Measurements from ENCODE around the gene PRKN.

Gene PRKN

DNA sequence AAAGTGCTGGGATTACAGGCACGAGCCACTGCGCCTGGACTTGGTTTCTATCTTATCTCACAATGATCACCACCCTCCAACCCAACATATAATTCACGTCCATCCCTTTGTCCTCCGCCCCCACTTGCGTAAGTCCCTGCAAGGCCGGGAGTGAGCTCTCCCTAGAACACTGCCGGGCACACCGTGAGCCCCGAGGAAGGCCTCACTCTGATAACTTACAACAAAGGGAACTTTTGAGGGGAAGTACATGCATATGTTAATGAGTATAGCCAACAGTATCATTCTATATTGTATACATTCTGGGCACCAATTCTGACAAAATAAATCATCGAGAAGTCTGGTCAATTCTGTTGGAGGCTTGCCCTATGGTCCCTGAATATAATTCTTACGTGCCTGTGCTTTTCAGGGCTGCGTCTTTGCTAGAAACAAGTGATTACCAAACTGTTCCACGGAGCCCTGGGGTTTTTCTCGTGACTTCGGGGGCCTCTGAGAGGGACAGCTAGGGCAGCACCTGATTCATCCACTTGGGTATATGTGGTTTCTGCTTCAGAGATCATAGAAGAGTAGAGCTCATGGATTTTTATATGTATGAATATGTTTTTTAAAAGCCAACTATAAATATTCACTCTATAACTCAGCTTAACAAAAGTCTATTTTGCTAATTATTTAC lies 983.9 kb downstream of the PRKN start:
- DNase-seq = no peak

DNA sequence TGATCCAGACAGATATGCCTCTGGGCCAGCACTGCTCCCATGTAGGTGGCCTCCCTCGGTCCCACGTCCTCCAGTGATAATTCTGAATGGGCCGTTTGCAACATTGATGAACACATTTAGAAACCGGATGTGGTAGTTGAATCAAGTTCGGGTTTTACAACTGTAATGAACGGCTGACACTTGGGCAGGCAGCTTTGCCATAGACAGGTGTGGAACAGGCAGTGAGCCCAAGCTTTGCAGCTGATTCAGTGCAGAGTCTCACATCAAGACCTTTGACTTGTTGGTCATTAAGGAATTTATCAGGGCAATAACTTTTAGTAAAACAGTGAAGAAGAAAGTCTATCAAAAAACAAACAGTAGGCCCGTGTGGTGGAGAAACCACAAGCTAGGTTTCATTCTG lies 987.1 kb downstream of the PRKN start:
- DNase-seq = no peak

- DNase-seq = no peak
These were observed 990.7 kb downstream of the PRKN start for GRCh38 chr6:161736781-161737292.

DNA sequence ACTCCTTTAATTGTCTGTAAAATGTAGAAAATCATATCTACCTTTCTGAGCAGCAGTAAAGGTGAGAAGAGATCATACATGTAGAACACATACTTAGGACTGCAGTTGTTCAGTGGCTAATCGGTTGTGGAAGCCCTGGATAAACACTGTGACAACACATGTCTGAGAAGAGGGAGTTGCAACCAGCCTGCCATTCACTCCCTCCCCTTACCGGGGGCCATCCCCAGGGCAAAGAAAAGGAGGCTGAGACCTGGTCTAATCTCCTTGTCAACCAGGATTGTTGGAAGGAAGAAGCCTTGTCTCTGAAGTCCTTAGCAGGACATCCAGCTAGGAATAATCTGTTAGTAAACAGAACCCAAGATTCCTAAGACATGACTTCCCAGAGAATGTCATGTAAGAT lies 991.2 kb downstream of the PRKN start:
- no peak for DNase-seq

DNA sequence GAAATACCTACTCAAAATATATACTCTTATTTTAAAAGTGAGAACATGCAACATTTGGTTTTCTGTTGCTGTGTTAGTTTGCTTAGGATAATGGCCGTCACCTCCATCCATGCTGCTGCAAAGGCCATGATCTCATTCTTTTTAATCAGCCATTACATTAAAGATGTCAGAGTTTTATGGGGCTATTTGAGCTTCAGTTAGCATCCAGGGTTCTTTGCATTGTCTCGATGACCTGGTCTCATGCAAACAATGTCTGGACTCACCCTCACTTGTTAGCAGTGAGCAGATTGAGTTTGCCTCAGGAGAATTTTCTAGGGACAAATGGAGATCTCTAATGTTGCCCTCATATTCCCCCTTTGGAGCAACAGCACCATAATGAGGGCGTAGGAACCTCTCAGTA lies 995.0 kb downstream of the PRKN start:
- no peak for DNase-seq

DNA sequence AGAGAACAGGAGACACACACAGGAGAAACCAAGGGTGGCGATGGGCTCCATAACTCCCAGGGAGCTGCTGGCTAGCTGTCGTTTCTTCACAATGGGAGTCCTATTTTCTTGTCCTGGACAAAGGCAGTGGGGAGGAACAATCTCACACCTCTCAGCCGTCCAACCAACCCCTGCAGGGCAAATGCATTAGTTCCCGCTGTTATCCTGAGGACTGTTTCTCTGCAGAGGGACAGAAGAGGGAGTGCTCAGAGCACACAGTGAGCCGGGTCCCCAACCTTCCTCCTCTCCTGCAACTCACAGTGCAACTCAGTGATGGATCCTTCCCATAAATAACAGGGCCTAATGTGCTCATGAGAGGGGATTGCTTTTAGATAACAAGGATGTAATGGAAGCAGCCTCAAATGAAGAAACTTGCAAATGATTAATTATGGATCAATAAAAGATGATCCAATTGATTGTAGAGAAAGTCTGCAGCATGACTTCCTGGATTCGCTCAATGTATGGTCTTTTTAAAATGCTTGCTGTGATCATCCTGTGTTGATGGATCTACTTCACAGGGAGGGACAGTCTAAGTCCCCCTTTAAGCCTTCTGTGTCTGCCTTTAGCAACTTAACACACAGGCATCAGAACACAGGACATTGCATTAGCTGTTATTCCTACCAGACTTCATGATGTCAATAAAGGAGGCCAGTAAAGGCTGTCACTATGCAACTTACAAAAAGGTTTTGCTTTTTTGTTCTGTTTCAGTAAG lies 1000.3 kb downstream of the PRKN start:
- DNase-seq = no peak

DNA sequence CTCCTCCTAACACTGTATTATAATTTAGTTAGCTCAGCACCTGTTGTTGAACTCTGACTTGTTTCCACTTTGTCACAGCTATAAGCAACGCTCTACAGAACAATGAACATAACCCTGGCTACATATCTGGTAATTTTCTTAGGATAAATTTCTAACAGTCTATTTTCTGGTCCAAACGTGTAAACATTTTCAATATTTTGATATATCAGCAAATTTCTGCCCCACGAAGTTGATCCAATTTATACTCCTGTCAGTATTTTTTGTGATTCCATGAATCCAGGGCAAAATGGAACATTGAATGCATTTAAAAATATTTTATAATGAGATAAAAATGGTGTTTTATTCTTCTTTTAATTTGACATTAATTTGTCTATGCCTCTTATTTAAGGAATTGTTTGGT lies 1005.2 kb downstream of the PRKN start:
- DNase-seq = no peak

GRCh38 chr6:161721511-161721910 lies 1006.1 kb downstream of the PRKN start:
- DNase-seq = no peak

DNA sequence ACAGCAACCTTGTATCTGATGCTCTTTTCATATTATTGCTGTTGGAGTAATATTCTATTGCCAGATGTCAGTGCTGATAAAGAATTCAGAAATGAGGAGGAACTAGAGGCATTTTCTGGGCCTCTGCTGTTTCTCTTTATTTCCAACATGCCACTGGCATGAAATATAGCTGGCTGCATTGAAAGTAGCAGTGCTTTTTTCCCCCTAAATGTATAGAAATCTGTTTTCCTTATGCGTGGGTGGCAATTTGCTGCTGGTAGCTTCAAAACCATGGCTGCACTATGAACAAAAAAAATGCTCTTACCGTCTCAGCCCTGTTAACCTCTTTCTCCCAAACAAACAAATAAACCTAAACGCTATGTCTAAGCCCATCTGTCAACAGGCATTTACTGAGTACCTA lies 1011.4 kb downstream of the PRKN start:
- no peak for DNase-seq

GRCh38 chr6:161711938-161712337 lies 1015.6 kb downstream of the PRKN start:
- no peak for DNase-seq

DNA sequence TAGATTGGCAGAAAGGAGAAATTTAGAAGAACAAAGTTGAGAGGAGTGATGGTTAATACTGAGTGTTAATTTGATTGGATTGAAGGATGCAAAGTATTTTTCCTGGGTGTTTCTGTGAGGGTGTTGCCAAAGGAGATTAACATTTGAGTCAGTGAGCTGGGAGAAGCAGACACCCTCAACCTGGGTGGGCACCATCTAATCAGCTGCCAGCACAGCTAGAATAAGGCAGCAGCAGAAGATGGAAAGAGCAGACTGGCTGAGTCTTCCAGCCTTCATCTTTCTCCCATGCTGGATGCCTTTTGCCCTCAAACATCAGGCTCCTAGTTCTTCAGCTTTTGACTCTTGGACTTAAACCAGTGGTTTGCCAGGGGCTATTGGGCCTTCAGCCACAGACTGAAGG lies 1016.1 kb downstream of the PRKN start:
- no peak for DNase-seq

DNA sequence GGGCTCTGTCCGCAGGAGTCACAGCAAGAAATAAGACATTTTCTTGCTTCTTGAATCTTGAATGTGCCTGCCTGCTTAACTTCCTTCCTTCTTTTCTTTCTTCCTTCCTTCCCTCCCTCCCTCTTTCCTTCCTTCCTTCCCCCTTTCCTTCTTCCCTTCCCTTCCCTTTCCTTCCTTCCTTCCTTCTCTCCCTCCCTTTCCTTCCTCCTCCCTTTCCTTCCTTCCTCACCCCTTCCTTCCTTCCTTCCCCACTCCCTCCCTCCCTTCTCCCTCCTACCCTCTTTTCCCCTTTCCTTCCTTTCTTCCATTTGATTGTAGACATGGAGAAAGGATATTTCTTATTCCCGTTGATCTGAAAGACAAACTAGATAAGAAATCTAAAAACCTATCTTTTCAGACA lies 1016.9 kb downstream of the PRKN start:
- DNase-seq = no peak

- no peak for DNase-seq
These were observed 1026.5 kb downstream of the PRKN start for GRCh38 chr6:161701056-161701455.

DNA sequence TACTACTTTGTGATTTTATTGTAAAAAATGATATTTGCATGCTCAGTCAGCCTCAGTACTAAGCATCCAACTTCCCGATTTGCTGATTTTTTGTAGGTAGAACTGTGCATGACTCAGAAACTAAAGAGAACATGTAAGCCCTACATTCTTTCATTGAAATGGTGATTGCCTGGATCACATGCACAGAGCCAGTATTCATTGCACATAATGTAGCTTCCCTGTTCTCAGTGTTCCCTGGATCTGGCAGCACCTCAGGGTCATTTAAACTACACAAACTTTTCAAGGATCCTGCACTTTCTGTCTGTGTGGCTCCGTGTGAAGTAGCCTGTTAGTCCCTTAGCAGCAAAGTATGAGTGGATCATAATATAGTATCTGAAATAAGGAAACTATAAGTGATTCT lies 1030.8 kb downstream of the PRKN start:
- DNase-seq = no peak

GRCh38 chr6:161694995-161695394 lies 1032.6 kb downstream of the PRKN start:
- DNase-seq = no peak

DNA sequence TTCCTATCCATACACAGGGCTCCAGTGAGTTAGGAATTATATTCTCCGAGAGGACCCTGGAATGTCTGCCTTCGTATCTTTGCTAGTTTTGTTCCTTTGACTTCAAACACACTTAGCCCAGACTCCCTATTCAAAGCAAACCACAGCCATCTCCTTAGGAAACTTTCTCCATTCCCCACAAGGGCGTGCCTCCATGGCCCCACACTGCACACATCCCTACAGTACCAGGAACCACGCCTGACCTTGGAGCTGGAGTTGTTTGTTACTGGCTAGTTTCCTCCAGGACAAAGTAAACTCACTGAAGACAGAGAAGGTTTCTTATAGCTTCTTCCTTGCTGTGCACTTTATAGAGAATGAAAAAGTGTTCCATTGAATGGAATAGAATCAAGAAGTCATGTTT lies 1040.9 kb downstream of the PRKN start:
- DNase-seq = no peak

DNA sequence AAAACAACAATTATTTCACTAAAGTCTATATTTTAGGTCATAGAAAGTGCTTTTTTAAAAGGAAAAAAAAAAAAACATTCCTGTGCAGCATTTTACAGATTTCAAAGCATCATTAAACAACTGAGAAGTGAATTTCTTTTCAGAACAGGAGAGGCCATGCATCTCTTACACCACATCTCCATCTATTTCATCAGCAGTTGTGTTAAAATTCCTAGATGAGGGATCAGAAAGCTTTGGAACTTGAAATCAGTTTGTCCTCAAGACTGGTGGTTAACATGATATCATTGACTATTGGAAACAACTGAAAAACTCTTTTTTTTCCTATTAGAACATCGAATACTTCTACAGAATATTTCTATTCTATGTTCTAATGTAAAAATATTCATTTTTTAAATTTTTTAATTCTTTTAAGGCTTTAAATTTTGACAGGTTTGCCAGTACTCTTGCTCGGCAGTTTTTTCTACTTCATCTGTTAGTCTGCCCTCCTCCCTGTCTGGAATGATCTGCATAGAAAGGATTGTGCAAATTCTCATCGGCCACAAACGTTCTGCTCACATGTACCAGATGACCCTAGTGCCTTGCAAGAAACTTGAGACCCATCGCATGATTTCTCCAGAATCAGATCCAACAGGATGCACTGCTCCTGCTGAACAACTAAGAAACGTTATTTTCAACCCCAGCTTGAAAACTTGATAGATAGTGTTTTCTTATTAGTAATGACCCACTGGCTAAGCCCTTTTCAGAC lies 1042.7 kb downstream of the PRKN start:
- no peak for DNase-seq

DNA sequence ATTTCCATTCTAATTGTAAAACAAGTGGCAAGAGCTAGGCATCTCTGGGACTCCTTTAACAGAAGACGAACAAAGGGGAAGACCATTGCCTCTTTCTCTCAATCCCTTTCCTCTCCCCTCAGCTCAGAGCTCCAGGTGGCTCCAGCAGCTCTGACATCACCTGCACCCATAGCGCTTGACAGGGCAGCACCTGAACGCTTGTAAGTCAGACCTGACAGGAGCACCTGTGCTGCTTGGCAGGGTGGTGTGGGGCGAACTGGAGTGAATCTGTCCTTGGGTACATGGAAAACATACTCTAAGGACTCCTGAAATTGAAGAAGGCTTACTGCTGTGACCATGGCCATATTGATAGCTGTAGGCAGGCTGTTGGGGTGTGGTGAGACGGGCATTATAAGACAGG lies 1044.2 kb downstream of the PRKN start:
- no peak for DNase-seq

DNA sequence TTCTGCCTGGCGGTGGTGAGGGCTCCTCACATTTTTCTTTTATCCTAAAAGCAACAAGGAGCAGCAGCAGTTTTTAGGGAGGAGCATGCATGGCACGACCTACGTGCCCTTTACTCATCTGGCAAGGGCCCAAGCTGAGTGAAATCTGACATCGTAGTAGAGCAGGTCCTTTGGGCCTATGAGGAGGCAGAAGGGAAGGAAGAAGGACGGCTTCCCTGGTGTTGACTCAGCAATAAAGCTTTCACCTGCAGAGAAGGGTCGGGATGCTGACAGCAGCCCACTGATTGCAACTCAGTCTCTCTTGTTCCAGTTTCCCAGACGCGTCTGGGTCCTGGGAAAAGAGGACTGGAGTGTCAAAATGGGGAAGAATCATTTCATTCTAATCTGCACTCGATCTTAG lies 1044.6 kb downstream of the PRKN start:
- no peak for DNase-seq

GRCh38 chr6:161679980-161680538 lies 1047.5 kb downstream of the PRKN start:
- no peak for DNase-seq

DNA sequence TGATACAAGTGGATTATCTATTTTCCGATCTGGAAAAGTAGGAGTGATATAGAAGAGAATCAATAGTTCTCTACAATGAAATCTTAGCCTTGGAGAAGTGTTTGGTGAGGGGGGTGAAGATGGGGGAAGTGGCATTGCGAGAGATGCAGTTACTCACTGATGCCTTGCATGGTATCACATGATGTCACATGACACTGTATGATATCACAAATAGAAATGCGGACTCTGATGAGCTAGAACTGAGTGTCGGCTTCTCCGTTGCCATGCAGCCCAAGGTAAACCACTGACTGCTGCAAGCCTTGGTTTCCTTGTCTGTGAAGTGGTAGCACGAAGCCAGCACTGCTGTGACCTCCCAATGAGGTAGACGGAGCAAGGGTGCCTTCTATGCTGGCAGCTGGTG lies 1050.4 kb downstream of the PRKN start:
- DNase-seq = no peak

- no peak for DNase-seq
These were observed 1051.0 kb downstream of the PRKN start for GRCh38 chr6:161676586-161676985.

DNA sequence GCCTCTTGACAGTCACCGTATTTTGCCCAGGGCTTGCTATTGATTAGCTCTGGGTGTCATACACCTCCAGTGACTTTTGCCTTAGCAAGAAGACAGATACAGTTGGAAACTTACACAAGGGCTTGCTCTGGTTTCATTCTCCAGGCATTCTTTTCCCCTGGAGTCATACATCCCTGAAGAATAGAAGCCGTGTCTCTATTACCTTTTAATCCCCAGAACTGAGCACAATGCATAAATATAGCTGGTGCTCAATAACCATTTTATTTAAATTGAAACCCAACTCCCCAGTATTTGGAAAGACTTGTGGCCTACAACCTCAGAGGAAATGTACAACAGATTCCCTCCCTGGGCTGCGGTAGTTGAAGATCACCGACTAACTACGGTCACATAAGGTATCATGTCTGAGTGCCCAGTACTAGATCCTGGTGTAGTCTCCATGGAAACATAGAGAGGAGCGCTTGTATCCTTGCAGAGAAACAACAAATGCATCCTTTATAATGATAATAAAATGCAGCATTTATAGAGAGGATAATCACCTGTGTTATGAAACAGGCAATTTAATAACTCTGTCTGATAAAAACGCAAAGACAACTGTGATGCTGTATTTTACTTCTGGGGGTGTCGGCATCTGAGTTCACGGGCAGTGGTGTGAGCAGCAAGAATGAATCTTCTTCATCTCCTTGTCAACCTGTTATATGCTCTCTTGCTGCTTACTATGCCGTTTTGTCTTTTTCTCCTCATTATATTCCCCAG lies 1052.5 kb downstream of the PRKN start:
- DNase-seq = no peak

Measured in DMS79 (cell line).